GM18511 (cell line): ENCODE data around the gene CLTRN.
A peak's percentile ranks its signal among the peaks of the same experiment; 100 is the strongest.
"Not testable (repeated sequence)": the region's sequence is repeated elsewhere in the genome, so short reads cannot be mapped to it uniquely, and the experiment has no call there.

Experiments used
- ATAC-seq: cut with Tn5 transposase; IDR thresholded peaks from one replicate; pipeline ENCODE4 v1.9.1; 2021; ENCODE audit warnings: mild to moderate bottlenecking, moderate library complexity; ENCODE audit not compliant: unreplicated experiment

Gene CLTRN

GRCh38 chrX:15664487-15665444 is at the start of gene CLTRN:
Gene CLTRN, minus strand, starts transcription at chrX:15664805. Its CDS starts 30 bp downstream, at chrX:15664775.
- no peak for ATAC-seq

GRCh38 chrX:15704273-15704672 is 39.7 kb upstream of the CLTRN start:
- ATAC-seq = not testable (repeated sequence)

GRCh38 chrX:15703809-15704208 is 39.2 kb upstream of the CLTRN start:
- ATAC-seq = not testable (repeated sequence)

DNA sequence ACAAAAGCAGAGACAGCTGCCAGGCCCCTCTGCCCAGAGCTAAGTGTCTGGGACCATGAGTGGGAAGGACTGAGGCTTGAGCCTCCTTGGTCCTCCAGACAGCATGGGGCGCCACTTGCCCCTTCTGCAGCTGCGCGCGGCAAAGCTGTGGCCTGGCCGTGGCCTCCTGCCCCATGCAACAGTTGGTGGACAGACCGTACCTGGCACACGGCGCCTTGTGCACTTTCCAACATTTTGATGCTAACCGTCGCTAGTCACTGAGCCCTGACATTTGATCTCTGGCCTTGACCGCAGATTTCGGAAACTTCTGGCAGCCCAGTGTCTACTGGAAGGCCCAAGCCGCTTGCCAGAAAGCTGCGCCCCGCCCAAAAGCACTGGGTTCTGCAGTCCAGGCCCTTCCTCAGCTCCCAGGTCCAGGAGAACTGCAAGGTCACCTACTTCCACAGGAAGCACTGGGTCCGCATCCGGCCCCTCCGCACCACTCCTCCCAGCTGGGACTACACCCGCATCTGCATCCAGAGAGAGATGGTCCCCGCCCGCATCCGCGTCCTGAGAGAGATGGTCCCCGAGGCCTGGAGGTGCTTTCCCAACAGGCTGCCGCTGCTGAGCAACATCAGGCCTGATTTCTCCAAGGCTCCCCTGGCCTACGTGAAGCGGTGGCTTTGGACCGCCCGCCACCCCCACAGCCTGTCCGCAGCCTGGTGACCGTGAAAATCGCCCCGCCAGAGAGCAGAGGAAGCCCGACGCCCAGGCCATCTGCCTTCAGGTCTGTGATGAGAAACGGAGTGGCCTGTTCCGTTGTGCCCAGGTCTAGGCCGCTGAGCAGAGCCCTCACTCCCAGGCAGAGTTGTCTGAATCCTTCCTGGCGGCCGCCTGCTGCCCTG is 38.1 kb upstream of the CLTRN start:
- no peak for ATAC-seq

DNA sequence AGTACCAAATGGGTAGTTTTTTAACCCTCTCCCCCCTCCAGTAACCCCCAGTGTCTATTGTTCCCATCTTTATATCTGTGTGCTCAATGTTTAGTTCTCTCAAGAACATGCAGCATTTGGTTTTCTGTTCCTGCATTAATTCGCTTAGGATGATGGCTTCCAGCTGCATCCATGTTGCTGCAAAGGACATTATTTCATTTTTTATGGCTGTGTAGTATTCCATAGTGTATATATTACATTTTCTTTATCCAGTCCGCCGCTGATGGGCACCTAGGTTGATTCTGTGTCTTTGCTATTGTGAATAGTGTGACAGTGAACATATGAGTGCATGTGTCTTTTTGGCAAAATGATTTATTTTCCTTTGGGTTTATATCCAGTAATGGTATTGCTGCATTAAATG is 31.9 kb upstream of the CLTRN start:
- no peak for ATAC-seq

GRCh38 chrX:15694941-15695451 is 30.4 kb upstream of the CLTRN start:
- no peak for ATAC-seq

DNA sequence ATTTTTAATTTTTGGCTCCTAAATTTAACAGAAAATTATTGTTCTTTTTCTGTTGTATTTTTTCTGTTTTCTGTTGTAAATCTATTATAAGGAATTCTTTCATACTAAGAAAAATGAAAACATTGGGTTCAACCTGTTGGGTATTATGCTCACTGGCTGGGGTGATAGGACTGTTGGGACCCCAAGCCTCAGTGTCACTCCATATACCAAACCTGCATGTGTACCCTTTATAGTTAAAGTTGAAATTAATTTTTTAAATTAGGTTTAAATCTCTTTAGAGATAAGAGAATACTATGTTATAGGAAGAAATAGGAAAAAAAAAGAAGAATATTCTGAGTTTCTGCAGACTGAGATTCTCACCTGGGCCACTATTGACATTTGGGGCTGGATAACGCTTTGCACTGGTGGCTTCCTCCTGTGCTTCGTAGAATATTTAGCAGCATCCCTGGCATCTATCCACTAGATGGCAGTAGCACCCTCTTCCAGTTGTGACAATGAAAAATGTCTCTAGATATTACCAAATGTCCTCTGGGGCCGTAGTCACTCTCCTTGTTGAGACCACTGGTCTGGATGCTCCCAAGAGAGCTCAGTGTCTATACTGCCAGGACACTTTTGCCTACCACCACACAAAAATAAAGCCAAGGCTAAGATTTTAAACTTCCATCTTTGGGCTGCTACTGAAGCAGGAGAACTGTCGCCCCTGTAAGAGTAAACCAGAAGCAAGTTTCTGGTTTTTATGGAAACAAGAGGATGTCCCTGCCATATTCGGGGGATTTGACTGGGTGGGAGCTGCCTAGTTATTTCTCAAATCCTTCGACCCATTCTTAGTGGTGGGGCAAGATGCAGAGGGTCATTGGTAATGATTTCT is 22.4 kb upstream of the CLTRN start:
- peak; percentile 95 for ATAC-seq

DNA sequence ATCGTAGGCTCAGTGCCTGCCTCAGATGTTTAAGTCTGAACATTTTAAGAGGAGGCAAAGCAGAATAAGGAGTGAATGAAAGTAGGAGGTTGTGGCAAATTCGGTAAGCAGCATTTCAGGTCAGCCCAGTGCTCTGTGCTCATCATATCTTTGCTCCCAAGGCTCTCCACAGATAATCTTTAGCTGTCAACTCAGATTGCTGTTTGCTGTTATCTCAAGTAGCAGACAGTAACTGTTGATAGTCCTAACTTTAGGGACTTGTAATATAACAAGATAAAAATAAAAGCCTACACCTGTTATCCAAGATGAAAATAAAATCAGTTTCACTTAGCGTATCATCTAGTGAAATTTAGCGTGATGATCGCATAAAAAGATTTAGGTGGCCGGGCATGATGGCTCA is 18.6 kb upstream of the CLTRN start:
- ATAC-seq = no peak

GRCh38 chrX:15681433-15681832 is 16.8 kb upstream of the CLTRN start:
- no peak for ATAC-seq

DNA sequence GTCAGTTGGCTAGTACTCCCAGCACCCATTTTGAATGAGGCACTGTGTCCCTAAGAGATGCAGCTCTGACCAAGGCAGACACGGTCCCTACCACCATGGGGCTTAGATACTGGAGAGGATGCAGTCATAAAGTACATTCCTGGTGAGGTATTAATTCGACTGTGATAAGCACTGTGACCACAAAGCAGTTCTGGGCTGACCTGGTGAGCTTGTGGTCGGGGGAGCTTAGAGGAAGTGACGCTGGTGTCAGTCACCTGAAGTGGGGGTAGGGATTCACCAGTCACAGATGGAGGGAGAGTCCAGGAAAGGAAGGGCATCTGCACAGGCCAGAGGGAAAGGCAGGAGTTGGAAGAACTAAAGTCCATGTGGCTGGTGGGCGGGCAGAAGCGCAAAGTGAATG is 15.8 kb upstream of the CLTRN start:
- ATAC-seq = no peak

DNA sequence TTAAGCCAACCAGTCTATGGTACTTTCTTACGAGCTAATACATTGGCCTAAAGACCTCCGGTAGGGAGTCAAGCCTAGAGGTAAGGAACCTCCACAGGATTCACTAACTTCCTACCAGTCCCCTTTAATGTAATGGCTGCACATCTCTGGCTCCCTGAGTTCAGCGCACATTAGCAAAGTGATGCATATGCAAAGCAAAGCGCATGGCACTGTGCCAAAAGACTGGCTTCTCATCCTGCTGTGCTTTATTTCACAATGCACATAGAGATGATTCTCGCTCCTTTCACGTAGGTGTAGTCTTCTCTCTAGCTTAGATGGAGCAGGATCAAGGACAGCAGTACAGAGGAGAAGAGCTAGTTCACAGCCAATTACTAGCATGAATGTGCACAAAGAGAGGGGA is 14.6 kb upstream of the CLTRN start:
- ATAC-seq = no peak

DNA sequence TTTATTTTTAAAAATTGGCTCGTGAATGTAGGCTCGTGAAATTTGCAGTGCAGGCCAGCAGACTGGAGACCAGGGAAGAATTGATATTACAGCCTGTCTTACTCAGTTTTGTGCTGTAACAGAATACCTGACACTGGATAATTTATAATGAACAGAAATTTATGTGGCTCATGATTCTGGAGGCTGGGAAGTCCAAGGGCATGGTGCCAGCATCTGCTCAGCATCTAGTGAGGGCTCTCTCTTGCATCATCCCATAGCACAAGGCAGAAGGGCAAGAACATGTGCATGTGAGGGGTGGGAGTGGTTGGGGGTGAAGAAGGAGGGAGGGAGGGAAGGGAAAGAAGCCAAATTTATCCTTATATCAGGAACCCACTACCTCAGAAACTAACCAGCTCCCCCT is 13.7 kb upstream of the CLTRN start:
- no peak for ATAC-seq

DNA sequence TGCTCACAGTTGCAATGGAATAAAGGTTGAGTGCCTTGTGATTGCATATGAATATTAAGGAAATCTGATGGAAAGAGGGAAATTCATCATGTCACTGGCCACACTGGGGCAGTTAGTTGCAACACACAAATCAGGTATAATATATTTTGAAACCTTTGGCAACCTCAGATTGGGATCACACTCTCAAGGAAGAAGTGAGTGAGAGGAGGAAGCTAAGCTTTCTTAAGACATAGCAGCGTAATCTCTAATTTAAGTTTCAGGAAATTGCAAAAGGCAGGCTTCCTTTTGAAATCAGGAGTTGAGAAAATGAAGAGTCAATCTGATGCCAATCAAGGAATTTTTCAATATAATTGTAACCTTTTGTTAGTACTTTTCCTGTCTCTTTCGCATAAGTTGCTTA is 12.3 kb upstream of the CLTRN start:
- no peak for ATAC-seq

GRCh38 chrX:15675490-15675921 is 10.9 kb upstream of the CLTRN start:
- peak; percentile 77 for ATAC-seq

- peak; percentile 84 for ATAC-seq
Measured at GRCh38 chrX:15674841-15675489, 10.4 kb upstream of the CLTRN start.

GRCh38 chrX:15674514-15674840 is 9.9 kb upstream of the CLTRN start:
- no peak for ATAC-seq

DNA sequence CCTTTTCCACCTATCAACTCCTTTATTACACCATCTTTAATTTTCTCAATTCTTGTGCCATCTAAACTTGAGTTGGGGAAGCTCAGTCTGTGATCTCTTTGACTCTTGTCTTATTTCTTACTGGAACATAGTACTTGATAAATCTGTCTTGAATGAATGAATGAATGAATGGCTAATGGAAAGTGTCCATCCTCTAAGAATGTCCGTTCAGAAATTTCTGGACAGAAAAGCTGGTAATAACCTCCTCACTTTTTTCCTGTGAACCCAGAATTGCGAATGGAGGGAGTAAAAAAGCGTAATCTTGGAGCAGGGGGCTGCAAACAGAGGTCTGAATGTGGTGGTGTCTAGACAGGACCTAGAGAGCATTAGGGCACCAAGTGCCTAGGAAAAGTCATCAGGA is 9.4 kb upstream of the CLTRN start:
- no peak for ATAC-seq

DNA sequence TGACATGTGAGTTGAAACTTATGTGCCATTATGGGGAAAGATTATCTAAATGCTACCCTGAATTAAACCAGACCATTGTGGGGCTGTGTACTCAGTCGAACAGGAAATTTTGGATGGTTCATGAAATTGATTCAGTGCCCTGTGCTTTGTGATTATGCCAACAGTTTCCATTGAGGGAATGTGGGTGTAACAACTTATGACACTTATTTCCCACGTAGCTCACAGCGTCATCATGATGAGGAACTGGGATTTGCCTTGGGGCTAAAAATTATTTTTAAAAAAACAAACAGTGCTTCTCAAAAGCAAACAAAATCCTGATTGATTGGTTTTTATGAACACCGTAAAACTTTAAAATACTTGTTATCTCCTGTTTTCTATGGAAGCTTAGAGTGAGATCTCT is 8.3 kb upstream of the CLTRN start:
- ATAC-seq = no peak

- ATAC-seq = no peak
Measured at GRCh38 chrX:15663439-15663838, 1.2 kb downstream of the CLTRN start.

- ATAC-seq = not testable (repeated sequence)
Measured at GRCh38 chrX:15654804-15655203, 9.8 kb downstream of the CLTRN start.
